ENCODE results near the gene RASSF1.

Gene RASSF1

DNA sequence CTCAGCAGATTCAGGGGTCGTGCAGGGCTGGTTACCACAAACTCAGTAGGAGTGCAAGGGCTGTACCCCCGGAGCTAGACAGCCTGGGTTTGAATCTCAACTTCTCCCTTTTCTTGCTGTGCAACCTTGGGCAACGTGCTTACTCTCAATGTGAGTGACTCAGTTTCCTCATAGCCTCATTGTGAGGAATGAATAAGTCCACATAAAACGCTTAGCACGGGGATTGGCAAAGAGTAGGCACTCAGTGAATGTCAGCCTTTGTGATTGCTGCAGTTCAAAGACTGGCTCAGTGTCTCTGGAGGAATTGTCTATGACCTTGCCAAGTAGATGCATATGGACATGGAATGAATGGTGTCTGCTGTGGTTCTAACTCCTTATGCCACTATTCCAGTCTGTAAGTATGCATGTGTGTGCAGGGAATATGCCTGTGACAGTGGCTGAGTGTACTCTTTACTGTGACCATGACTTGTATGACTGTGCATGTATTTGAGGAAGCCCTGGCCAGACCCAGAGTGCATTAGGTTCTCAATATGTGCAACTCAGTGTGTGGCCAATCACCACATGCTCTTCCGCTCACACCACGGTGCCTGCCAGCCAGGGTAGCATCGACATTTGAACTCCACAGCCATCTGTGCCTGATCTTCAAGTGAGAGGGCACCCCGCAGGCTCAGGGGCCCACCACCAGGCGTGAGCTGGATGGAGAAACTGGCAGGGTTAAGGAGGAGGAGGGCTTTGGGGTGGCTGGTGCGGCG lies 40.5 kb downstream of the RASSF1 start:
- no peak for DNase-seq (ENCODE audit: low spot score)
- TF ChIP-seq, protein P1, sequence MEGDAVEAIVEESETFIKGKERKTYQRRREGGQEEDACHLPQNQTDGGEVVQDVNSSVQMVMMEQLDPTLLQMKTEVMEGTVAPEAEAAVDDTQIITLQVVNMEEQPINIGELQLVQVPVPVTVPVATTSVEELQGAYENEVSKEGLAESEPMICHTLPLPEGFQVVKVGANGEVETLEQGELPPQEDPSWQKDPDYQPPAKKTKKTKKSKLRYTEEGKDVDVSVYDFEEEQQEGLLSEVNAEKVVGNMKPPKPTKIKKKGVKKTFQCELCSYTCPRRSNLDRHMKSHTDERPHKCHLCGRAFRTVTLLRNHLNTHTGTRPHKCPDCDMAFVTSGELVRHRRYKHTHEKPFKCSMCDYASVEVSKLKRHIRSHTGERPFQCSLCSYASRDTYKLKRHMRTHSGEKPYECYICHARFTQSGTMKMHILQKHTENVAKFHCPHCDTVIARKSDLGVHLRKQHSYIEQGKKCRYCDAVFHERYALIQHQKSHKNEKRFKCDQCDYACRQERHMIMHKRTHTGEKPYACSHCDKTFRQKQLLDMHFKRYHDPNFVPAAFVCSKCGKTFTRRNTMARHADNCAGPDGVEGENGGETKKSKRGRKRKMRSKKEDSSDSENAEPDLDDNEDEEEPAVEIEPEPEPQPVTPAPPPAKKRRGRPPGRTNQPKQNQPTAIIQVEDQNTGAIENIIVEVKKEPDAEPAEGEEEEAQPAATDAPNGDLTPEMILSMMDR (IDR thresholded peaks at IDR 0.05; ENCODE audit: poor library complexity, severe bottlenecking), result no peak
- Histone ChIP-seq H3K4me1 (ENCODE audit: insufficient read depth, poor library complexity, severe bottlenecking) (peaks cover 9% of the 10 kb centered on the region), H3K9me3 (ENCODE audit: severe bottlenecking) (no peaks in the 10 kb centered on the region), H3K4me3 (ENCODE audit: severe bottlenecking) (peak overlapping the region; percentile 30), H3K36me3 (ENCODE audit: low read depth) (no peaks in the 10 kb centered on the region), H3K27me3 (ENCODE audit: insufficient read depth, poor library complexity, severe bottlenecking) (no peaks in the 10 kb centered on the region), H3K27ac (ENCODE audit: poor library complexity, severe bottlenecking) (peak overlapping the region; percentile 95)
- peak; percentile 1 for ATAC-seq (ENCODE audit: low read depth)

DNA sequence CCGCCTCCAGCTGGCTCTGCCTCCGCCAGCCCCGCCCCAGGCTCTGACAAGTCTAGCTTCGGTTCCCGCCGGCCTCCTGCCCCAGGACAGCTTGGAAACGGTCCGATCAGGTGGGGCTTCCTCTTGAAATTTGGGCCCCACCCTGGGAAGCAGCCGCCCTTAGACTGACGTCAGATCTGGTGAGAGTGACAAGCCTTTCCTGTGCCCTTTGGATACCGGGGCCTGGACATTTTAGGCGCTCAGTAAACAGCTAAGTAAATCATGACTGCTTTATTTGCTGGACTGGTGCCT lies 41.1 kb downstream of the RASSF1 start:
- Histone ChIP-seq H3K36me3 (ENCODE audit: low read depth) (no peaks in the 10 kb centered on the region), H3K27me3 (ENCODE audit: insufficient read depth, poor library complexity, severe bottlenecking) (no peaks in the 10 kb centered on the region), H3K4me1 (ENCODE audit: insufficient read depth, poor library complexity, severe bottlenecking) (peaks cover 9% of the 10 kb centered on the region), H3K9me3 (ENCODE audit: severe bottlenecking) (no peaks in the 10 kb centered on the region), H3K27ac (ENCODE audit: poor library complexity, severe bottlenecking) (peak overlapping the region; percentile 95), H3K4me3 (ENCODE audit: severe bottlenecking) (peak overlapping the region; percentile 30)
- TF ChIP-seq, protein P1 (IDR thresholded peaks at IDR 0.05; ENCODE audit: poor library complexity, severe bottlenecking), result no peak
- ATAC-seq (ENCODE audit: low read depth) (peak; percentile 73), DNase-seq (ENCODE audit: low spot score) (no peak)

- H3K27ac ChIP-seq (ENCODE audit: poor library complexity, severe bottlenecking), result peak within 1 kb of the TSS; percentile 95
Observed at GRCh38 chr3:50298836-50299637, 41.6 kb downstream of the RASSF1 start, which contains the start of the genes HYAL3 and NAA80. HYAL3 (minus strand) TSS chr3:50299405; CDS start chr3:50295602, 3,803 bp downstream. NAA80 (minus strand) TSS chr3:50299405; CDS start chr3:50297463, 1,942 bp downstream.

DNA sequence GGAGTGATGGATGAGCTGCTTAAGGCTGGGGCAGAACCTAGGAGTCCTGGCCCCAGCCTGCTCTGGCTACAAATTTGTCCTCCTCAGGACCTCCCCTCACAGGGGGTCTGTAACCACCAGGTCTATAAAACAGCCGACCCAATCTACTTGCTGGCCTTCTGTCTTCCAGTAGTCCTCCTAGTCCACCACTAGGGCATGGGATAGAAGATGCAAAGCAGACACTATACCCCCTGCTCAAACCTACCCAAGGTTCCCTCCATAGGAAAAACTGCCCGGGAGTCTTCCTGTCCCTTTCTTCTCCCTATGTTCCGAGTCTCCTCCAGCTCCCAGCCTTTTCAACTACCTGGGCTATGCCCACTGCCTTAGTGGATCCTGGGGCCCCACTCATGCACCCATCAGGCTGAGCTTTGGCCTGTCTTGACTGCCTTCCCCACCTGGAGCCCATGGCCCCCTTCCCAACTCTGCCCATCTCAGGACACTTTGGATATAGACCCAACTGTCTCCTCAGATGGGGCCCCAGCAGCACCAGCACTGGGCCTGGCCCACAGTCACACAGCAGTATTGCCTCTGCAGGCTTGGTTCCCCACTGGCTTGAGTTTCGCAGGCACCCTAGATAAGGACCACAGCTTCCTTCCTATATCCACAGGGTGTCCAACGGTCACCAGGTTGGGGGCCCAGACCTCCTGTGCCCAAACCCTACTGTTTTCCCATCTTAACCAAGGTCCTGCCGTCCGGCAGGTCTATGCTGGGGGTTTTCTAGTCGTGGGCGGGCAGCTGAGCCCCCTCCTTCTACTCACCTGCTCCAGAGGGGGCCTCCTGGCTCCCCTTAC lies 42.5 kb downstream of the RASSF1 start:
- TF ChIP-seq, protein P1 (IDR thresholded peaks at IDR 0.05; ENCODE audit: poor library complexity, severe bottlenecking), result no peak
- H3K4me3 ChIP-seq (ENCODE audit: severe bottlenecking), result peak overlapping the region; percentile 63
- no peaks in the 10 kb centered on the region for H3K9me3 ChIP-seq (ENCODE audit: severe bottlenecking)
- H3K27me3 ChIP-seq (ENCODE audit: insufficient read depth, poor library complexity, severe bottlenecking), result no peaks in the 10 kb centered on the region
- H3K27ac ChIP-seq (ENCODE audit: poor library complexity, severe bottlenecking), result peak overlapping the region; percentile 95
- DNase-seq (ENCODE audit: low spot score) (no peak), ATAC-seq (ENCODE audit: low read depth) (no peak)
- H3K4me1 ChIP-seq (ENCODE audit: insufficient read depth, poor library complexity, severe bottlenecking), result peaks cover 9% of the 10 kb centered on the region
- H3K36me3 ChIP-seq (ENCODE audit: low read depth), result no peaks in the 10 kb centered on the region

More at GRCh38 chr3:50298836-50299637, 41.6 kb downstream of the RASSF1 start, which contains the start of the genes HYAL3 and NAA80:
- Histone ChIP-seq H3K4me1 (ENCODE audit: insufficient read depth, poor library complexity, severe bottlenecking) (peaks cover 9% of the 10 kb centered on the region), H3K4me3 (ENCODE audit: severe bottlenecking) (peak within 1 kb of the TSS; percentile 63), H3K27me3 (ENCODE audit: insufficient read depth, poor library complexity, severe bottlenecking) (no peaks in the 10 kb centered on the region), H3K9me3 (ENCODE audit: severe bottlenecking) (no peaks in the 10 kb centered on the region), H3K36me3 (ENCODE audit: low read depth) (no peaks in the 10 kb centered on the region)
- DNase-seq (ENCODE audit: low spot score), result peak; percentile 99
- TF ChIP-seq, protein P1 (IDR thresholded peaks at IDR 0.05; ENCODE audit: poor library complexity, severe bottlenecking), result peak; percentile 35
- ATAC-seq (ENCODE audit: low read depth), result peak; percentile 77

Data from RWPE2 (cell line).